NCI-H2107 (cell line): ENCODE measurements around the gene RBM39.

Source experiments
- DNase-seq: peaks from one replicate; lab custom pipeline; 2025; lab: John Stamatoyannopoulos, UW

RBM39 gene

DNA sequence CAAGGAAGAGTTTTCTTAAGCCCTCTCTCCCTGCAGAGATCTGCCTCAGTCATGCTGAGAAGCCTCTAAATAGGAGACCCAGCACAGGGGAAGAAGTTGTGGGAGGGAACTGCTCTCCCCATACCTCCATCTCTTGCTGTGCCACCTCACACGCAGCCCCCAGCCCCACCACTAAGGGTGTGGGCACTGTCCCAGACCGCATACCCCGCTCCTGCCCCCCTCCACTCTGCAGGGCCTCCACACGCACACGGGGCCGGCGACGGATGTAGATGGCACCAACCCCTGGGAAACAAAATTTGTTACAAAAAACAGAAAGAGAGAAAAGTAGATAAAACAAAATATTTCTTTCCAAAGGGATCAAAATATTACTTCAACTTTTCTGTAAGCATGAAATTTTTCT, 67.1 kb downstream of the RBM39 start:
- no peak for DNase-seq

DNA sequence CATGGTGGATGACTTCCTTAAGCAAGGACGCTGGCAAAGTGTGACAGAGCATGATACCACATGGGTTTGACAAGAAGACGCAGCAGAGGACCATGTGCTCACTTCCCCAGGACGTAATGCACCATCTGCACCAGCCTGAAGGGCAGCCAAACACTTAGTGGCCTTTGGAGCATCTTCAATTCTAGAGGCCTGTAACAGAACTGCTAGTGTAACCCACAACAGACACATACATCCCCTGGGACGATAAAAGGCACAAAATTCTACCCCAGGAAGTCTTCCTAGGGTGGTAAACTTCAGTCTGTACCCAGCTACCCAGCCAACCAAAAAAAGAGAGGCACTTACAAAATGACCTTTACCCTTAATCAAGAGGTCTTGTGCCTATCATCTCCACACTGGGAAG, 68.2 kb downstream of the RBM39 start:
- DNase-seq: no peak

DNA sequence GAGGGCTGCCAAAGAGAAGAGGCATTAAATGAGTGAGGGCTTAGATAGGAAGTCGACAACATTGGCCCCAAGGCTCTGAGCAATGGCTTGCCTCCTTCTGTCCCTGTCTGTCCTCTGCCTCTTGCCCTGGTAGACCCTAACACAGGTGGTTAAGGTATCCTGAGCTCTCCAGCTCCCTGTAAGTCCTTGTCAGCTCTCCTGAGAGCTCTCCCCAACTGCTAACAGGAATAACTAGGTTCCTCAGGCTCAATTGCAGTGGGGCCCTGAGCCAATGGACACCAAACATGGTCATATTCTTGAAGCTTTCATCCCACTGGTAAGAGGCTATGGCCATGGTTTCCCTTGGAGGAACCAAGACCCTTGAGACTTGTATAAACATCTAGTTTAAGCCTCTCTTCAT, 72.4 kb downstream of the RBM39 start:
- DNase-seq: no peak

DNA sequence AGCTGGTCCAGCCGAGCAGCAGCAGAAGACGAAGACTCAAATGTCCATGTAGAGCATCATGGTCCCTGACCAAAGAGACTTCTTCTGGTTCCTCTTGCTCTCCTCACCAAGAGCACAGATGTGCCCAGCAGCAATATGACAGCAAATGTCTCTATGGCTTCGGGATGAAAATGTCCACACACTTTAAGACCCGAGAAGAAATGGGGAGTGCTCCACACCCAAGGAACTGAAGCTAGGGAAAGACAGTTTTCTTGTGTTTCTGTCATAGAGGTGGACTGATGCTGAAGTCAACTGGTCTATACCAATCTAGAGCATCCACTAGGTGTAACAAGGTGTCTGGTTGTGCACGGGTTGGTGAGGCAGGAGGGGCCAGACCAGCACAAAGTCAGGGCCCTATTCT, 72.8 kb downstream of the RBM39 start:
- DNase-seq: no peak

DNA sequence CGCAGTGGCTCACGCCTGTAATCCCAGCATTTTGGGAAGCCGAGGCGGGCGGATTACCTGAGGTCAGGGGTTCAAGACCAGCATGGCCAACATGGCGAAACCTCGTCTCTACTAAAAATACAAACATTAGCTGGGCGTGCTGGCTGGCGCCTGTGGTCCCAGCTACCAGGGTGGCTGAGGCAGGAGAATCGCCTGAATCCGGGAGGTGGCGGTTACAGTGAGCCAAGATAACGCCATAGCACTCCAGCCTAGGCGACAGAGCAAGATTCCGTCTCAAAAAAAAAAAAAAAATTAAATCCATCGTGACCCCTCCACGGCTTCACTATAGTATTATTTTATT, 76.1 kb downstream of the RBM39 start:
- no peak for DNase-seq

DNA sequence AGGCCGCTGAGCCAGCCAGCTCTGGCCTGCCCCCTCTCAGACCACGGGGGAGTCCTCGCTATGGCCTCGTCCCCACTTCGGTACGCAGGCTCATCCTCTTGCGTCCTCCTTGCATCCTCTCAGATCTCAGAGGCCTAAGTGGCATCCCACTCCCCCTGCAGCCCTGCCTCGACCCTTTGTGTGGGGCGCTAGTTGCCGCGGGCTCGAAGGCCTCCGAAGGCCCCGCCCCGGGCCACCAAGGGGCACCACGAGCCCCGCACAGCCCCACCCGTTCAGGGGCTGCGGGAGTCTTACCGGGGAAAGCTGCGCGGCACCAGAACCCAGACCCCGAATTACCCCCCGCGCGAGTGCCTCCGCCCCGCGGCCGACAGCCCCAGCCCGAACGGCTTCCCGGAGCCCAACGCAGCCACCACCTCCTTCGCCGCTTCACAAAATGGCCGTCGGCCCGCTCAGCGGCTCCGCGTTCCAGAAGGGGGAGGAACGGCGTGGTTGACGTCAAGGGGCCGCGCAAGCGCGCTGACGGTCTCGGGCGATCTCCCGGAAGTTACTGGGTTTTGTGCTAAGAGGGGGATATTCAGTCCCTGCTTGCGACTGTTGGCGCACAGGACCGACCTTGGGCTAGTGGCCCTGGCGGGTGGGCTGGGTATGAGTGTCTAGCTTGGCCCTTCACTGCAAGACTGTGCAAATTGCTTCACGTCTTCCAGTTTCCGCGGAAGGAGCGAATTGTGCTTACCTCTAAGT, 77.4 kb downstream of the RBM39 start, which contains the start of the genes CPNE1 and RBM12:
TSS of gene CPNE1 (minus strand) at position 435 of the 741 bp plus-strand sequence. CDS start 31,977 bp downstream, outside the sequence.
TSS of gene RBM12 (minus strand) at position 435 of the 741 bp plus-strand sequence. CDS start 9,578 bp downstream, outside the sequence.
- DNase-seq: peak; percentile 69

DNA sequence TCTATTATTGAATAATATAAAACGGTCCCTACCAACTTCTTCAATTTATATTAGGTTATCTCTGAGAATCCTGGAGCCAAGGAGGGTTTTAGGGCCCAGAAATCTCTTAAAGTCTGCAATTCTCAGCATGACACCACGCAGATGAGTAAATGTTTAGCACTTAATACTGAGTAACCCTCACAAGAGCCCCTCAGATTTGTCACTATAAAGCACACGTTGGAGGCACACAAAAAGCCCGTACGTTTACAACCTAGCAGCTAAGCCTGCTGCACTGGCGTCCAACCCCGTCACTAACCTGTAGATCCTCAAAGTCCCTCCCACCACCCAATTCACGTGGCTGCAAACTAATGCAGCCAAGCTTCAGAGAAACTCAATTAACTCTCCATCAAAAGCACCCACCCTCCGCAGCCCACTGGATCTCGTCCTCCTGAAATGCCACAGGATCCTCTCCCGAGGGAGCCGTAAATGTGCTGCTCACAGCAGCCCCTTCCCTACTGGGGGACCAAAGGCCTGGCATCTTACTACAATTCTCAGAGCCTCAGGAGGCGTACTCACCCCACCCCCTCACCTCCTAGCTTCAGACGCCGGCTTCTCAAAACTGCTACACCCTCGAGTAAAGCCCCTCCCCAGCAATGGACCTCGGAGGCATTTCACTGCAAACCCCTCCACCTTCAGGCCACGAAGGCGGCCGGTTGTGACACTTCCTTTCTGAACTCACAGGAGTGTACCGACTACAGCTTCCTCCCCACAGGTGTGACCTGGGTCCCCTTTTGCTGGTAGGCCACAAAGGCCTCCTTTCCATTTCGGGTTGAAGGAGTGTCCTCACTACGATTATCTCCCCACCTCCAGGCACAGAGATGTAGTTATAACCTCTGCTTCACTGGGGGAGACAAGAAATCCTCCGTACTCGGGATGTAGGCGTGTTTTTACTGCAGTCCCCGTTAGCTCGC, 78.3 kb downstream of the RBM39 start:
- no peak for DNase-seq

DNA sequence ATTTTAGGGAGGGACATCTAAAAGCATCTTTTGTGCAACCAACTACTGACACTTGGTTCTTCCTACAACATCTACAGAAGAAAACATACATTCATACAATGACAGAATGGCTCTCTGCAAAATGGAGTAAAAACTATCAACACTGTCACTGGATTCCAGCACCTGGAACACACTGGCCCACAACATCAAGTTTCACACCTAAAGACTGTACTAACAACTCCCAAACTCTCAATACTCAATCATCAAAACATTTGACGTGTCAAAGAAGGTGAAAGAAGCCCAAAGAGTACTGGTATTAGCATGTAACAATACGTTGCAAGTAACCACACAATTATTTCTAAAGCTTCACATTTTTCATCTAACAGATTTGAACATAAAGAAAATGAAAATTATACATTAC, 79.5 kb downstream of the RBM39 start:
- DNase-seq: no peak

DNA sequence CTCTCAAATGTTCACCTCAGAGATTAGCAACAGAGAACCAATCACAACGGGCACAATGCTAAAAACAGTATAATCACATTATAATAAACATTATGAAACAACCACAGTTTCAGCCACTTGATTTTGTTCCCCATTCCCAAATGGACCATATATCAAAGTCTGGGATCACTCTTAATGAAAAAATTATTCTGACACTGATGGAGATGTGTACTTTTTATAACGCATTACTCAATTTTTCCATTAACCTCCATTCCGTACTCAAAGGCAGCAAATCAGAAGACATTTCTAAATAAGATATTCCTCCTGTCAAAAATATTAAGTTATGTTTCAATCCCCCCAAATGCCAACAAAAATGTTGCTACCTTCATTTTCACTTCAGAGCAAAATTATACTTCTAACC, 80.2 kb downstream of the RBM39 start:
- DNase-seq: no peak

DNA sequence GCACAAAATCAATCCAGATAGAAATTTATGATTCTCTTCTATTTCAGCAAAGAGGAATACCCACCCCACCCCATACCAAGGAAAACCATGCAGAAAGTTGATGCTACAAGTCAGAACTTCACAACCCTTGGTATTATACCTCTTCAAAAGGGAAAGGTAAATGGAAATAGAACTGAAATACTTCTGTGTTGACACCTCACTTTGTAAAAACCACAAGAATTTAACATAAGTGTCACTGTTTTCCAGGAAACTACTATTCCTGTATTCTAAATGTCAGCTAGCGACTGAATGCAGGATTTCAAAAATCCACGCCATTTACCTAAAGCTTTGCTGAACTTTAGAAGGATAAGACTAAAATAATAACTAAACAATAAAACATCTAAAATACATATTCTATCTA, 81.0 kb downstream of the RBM39 start:
- DNase-seq: no peak

DNA sequence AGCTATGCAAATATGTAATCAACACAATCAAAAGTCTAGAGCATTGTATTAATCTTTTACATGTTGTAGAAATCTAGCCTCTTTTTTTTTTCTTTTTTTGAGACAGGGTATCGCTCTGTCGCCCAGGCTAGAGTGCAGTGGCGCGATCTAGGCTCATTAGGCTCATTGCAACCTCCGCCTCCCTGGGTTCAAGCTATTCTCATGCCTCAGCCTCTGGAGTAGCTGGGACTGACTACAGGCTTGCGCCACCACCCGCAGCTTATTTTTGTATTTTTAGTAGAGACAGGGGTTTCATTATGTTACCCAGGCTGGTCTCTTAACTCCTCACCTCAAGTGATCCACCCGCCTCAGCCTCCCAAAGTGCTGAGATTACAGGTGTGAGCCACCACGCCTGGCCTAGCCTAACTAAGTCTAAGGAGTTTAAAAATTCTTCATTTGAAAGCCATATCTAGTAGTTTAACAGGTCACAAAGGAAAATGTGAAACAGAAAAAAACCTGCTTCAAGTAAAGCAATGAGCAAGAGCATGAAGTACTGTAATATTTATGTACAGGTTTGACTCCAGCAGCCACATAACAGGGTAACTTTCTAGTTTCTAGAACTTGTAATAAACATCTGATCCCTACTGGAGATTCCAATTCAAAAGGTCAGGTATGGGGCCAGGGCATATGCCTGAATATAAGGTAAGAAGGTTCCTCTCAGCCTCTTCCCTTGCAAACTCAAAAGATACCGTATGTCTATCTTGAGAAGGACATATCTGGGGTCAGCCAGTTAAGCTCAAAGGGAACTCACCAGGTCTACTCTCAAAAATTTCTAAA, 81.7 kb downstream of the RBM39 start:
- no peak for DNase-seq

DNA sequence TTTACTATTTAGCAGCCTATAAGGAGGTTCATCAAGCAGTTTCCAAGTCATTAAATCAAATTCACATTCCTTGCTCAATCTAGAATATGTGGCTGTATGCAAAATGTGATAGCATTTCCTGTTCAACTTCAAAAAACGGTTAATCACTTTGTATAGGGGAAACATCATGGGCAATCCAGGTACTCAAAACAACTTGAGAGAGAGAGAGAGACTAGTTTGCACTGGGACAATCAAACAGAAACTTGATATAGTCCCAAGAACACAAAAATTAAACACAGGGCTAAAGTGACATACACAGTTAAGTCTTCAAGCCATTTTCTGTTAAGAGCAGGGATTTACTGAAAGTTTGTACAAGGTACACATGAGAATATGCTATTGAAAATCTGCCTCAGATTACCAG, 84.8 kb downstream of the RBM39 start:
- no peak for DNase-seq

DNA sequence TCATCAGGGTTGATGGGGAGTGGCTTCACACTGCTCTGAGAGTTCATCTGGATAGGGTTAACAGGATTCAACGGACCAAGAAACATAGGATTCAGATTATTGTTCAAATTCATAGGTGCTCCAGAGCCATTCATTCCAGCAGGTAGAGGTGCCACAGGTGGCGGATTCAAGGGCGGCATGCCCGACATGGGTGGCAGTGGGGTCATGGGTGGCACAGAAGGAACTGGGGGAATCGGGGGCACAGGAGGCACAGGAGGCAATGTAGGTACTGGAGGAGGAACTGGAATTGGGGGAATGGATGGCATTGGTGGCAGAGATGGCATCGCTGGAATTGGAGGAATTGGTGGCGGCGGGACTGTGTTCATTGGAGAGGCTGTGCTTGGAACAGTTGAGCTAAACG, 87.6 kb downstream of the RBM39 start:
- DNase-seq: no peak

DNA sequence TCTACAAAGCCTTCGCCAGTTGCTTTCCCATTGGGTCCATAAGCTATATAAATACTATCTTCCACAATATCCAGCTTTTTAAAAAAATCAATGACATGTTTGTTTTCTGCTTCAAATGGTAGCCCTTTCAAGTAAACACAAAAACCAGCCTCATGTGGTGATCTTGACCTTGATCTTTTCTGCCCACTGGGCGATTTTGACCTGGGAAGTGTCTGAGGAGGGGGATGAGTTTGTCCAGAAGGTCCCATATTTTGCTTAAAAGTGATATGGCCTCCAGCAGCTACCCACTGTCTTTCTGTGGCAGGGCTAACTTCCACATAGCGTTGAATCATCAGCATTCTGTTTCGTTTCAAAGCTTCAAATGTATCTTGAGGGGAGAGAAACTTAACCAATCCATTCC, 88.2 kb downstream of the RBM39 start:
- DNase-seq: no peak
